DND-41 (cell line): ENCODE results near the gene ARMC2.

ENCODE experiments used
- ATAC-seq: fragments of 200-7000 bp; cut with Tn5 transposase; 3 replicates; pipeline ENCODE4 v1.9.1; 2021; ENCODE audit warnings: low read depth; ENCODE audit not compliant: insufficient read depth
- DNase-seq: peaks from one replicate; pipeline ENCODE4 v3.0.0-alpha.2; 2020
- H2AFZ ChIP-seq: 2 replicates; pipeline ENCODE4 v1.6.0; 2012; ENCODE audit warnings: low read depth, low read length
- H3K27ac ChIP-seq: 2 replicates; pipeline ENCODE4 v1.5.1; 2012; ENCODE audit warnings: low read length, inconsistent platforms
- H3K27me3 ChIP-seq: fragments of 200-600 bp; sonication (generic); 2 replicates; pipeline ENCODE4 v1.6.0; 2012; ENCODE audit warnings: low read length, mild to moderate bottlenecking, inconsistent platforms; ENCODE audit not compliant: insufficient read depth, poor library complexity
- H3K36me3 ChIP-seq: 2 replicates; pipeline ENCODE4 v1.5.1; 2012; ENCODE audit warnings: low read length, inconsistent platforms; ENCODE audit not compliant: insufficient read depth
- H3K4me1 ChIP-seq: 2 replicates; pipeline ENCODE4 v1.5.1; 2012; ENCODE audit warnings: mild to moderate bottlenecking, low read length; ENCODE audit not compliant: insufficient read depth
- H3K4me2 ChIP-seq: 2 replicates; pipeline ENCODE4 v1.6.0; 2012; ENCODE audit warnings: mild to moderate bottlenecking, moderate library complexity, low read length, inconsistent platforms; ENCODE audit not compliant: insufficient read depth
- H3K4me3 ChIP-seq, 2 experiments: fragments of 200-600 bp in 1 of 2; shearing (Covaris generic) in 1 of 2; 2 replicates each; pipeline ENCODE4 v1.5.1; 2012 to 2016; ENCODE audit warnings: inconsistent platforms in 2 of 2, low read length in 2 of 2, mild to moderate bottlenecking in 2 of 2, low read depth in 1 of 2, moderate library complexity in 1 of 2
- H3K79me2 ChIP-seq: 2 replicates; pipeline ENCODE4 v1.6.0; 2012; ENCODE audit warnings: low read length, inconsistent platforms; ENCODE audit not compliant: insufficient read depth
- H3K9ac ChIP-seq: 2 replicates; pipeline ENCODE4 v1.6.0; 2012; ENCODE audit warnings: low read depth, mild to moderate bottlenecking, inconsistent platforms, low read length, moderate library complexity
- H3K9me3 ChIP-seq: 2 replicates; pipeline ENCODE4 v1.5.1; 2012; ENCODE audit warnings: low read length, moderate library complexity, mild to moderate bottlenecking, inconsistent platforms; ENCODE audit not compliant: insufficient read depth, severe bottlenecking
- H4K20me1 ChIP-seq: 2 replicates; pipeline ENCODE4 v1.6.0; 2012; ENCODE audit warnings: low read length; ENCODE audit not compliant: insufficient read depth
- EZH2 ChIP-seq: IDR thresholded peaks from 3 replicates; pipeline ENCODE4 v1.6.1; 2012; ENCODE audit warnings: borderline replicate concordance, low read depth, mild to moderate bottlenecking, moderate library complexity, low read length, inconsistent platforms; ENCODE audit not compliant: severe bottlenecking
- TF ChIP-seq, protein P1 (sequence below): IDR thresholded peaks from 2 replicates; pipeline ENCODE4 v1.5.1; 2012; ENCODE audit warnings: borderline replicate concordance, low read length, moderate library complexity, mild to moderate bottlenecking; ENCODE audit not compliant: poor library complexity, severe bottlenecking; ENCODE audit errors: extremely low read depth

Gene ARMC2

DNA sequence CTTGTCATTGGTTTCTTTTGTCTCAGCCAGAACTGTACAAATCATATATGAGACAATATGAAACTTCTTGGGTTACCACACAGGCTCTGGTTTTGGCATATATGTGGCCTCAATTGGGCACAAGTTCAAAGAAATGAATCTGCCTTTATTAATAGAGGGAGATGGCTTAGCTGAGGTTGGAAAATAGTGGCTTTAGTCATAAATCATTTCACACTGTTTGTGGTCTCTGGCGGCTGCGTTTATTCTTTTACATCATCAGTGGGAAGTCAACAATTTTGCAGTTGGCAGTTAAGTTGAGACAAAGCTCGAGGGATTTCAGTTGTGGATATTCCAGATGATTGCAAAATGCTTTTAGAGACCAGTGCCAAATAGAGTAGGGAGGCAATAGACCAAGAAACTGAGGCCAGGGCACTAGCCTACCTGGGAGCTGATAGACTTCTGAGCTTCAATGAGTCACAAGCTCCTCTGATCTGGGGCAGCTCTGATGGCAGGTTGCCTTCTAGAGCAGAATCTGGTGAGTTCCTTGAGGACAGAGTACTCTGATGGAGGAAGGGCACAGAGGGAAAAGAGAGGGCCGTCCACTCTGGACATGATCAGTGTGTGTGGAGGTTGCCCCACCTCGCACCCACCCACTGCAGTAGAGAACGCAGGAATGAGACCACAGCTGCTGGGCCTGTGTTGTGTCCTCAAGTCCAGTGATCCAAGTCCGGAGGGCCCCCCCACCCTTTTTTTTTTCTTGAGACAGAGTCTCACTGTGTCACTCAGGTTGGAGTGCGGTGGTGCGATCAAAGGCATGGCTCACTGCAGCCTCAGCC is 73.5 kb downstream of the ARMC2 start:
- Histone ChIP-seq H2AFZ (no peak overlapping the region), H3K27ac (no peak overlapping the region), H3K4me1 (no peaks in the 10 kb centered on the region), H3K9me3 (no peaks in the 10 kb centered on the region), H3K36me3 (no peaks in the 10 kb centered on the region), H3K9ac (no peak overlapping the region), H3K4me2 (no peak overlapping the region), H4K20me1 (no peaks in the 10 kb centered on the region), H3K27me3 (no peaks in the 10 kb centered on the region), H3K4me3 (no peak overlapping the region), H3K79me2 (no peaks in the 10 kb centered on the region)
- TF ChIP-seq, protein P1, sequence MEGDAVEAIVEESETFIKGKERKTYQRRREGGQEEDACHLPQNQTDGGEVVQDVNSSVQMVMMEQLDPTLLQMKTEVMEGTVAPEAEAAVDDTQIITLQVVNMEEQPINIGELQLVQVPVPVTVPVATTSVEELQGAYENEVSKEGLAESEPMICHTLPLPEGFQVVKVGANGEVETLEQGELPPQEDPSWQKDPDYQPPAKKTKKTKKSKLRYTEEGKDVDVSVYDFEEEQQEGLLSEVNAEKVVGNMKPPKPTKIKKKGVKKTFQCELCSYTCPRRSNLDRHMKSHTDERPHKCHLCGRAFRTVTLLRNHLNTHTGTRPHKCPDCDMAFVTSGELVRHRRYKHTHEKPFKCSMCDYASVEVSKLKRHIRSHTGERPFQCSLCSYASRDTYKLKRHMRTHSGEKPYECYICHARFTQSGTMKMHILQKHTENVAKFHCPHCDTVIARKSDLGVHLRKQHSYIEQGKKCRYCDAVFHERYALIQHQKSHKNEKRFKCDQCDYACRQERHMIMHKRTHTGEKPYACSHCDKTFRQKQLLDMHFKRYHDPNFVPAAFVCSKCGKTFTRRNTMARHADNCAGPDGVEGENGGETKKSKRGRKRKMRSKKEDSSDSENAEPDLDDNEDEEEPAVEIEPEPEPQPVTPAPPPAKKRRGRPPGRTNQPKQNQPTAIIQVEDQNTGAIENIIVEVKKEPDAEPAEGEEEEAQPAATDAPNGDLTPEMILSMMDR: no peak
- TF ChIP-seq EZH2: no peak
- ATAC-seq (no peak), DNase-seq (no peak)

DNA sequence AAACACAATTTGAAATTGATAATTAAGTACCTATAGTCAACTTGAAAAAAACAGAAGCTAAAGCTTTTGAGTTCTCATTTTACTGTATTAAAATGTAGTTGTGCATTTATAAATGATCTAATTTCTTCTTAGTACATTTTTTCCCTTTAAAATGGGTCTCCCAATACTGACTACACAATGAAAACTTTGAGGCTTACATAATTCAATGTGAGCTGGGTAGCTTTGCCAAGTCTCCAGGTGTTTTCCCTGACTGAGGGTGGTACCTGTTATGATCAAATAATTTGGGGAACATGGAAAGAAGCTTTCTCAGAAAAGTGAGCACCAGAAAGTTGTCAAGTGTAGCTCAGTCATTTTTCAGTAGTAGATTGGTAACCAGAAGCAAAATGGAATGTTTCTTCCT is 74.3 kb downstream of the ARMC2 start:
- Histone ChIP-seq H2AFZ (no peak overlapping the region), H3K4me3 (no peak overlapping the region), H3K9ac (no peak overlapping the region), H3K27ac (no peak overlapping the region), H3K27me3 (no peaks in the 10 kb centered on the region), H3K9me3 (no peaks in the 10 kb centered on the region), H3K4me2 (no peak overlapping the region), H3K4me1 (no peaks in the 10 kb centered on the region), H3K36me3 (no peaks in the 10 kb centered on the region), H4K20me1 (no peaks in the 10 kb centered on the region), H3K79me2 (no peaks in the 10 kb centered on the region)
- ATAC-seq: no peak
- TF ChIP-seq EZH2: no peak
- TF ChIP-seq, protein P1: no peak
- DNase-seq: no peak

DNA sequence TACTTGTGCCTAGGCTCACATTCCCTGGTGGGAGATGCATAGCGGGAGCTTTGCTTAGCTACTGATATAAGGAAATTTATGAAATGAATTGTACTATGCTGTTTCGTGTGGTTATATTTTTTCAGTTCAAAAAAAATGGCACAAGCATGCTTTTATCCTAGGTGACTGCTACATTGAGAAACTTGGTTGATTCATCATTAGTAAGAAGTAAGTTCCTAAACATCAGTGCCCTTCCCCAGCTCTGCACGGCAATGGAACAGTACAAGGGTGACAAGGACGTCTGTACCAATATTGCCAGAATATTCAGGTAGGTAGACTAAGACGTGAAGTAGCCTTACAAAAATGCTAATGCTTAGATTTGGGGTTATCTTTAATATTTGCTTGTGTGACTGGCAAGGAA is 79.7 kb downstream of the ARMC2 start:
- TF ChIP-seq, protein P1: no peak
- TF ChIP-seq EZH2: no peak
- Histone ChIP-seq H4K20me1 (no peaks in the 10 kb centered on the region), H3K9me3 (no peaks in the 10 kb centered on the region), H3K36me3 (no peaks in the 10 kb centered on the region), H3K9ac (no peak overlapping the region), H3K27me3 (no peaks in the 10 kb centered on the region), H3K4me1 (no peaks in the 10 kb centered on the region), H3K4me2 (no peak overlapping the region), H3K79me2 (no peaks in the 10 kb centered on the region), H3K4me3 (no peak overlapping the region), H2AFZ (no peak overlapping the region), H3K27ac (no peak overlapping the region)
- DNase-seq (no peak), ATAC-seq (no peak)
